ENCODE data around the gene HORMAD2.
"Not testable (repeated sequence)": the region's sequence is repeated elsewhere in the genome, so short reads cannot be mapped to it uniquely, and the experiment has no call there.

Gene HORMAD2

GRCh38 chr22:30080805-30081204 lies 541 bp downstream of the HORMAD2 start:
- no peak overlapping the region for H3K9ac ChIP-seq (ENCODE audit: low read depth, low read length, poor library complexity)
- H3K4me1 ChIP-seq (ENCODE audit: control insufficient read depth in 2 of 2, insufficient read depth in 1 of 2, low read depth in 1 of 2, low read length in 2 of 2): peaks cover 0 to 4% of the 10 kb centered on the region in 2 donors
- no peaks in the 10 kb centered on the region for H3K79me1 ChIP-seq (ENCODE audit: low read depth, low read length)
- H3K14ac ChIP-seq (ENCODE audit: low read length): no peak overlapping the region
- H3K27me3 ChIP-seq (ENCODE audit: control insufficient read depth in 3 of 3, insufficient read depth in 3 of 3, low read depth in 1 of 3, low read length in 3 of 3): peaks cover 0 to 12% (median 0%) of the 10 kb centered on the region in 3 experiments
- no peak overlapping the region for H2BK5ac ChIP-seq (ENCODE audit: low read length)
- no peak overlapping the region for H3K4me2 ChIP-seq (ENCODE audit: insufficient read depth, low read length, poor library complexity, severe bottlenecking)
- no peak overlapping the region for H3K27ac ChIP-seq (replicated peaks; ENCODE audit: low read length)
- no peak overlapping the region for H2BK120ac ChIP-seq (ENCODE audit: low read depth, low read length)
- H2AK5ac ChIP-seq (ENCODE audit: low read depth, low read length): no peak overlapping the region
- no peak overlapping the region for H2BK12ac ChIP-seq (ENCODE audit: low read length)
- H3K4me3 ChIP-seq (ENCODE audit: low read length in 2 of 2): peak overlapping the region in 1 of 2 donors; percentile 22
- H4K91ac ChIP-seq (ENCODE audit: low read depth, low read length, poor library complexity): no peak overlapping the region
- H3K23ac ChIP-seq (ENCODE audit: low read depth, low read length, poor library complexity): no peak overlapping the region
- H3K4ac ChIP-seq (ENCODE audit: low read length): no peak overlapping the region
- H3K36me3 ChIP-seq (replicated peaks in 1 of 2; ENCODE audit: control insufficient read depth in 2 of 2, insufficient read depth in 2 of 2, low read length in 2 of 2): no peaks in the 10 kb centered on the region
- no CpG with 5 or more reads among the region's 9 CpGs for WGBS, 2 donors (ENCODE audit: extremely low coverage in 2 of 2, insufficient read length in 2 of 2, insufficient replicate concordance in 1 of 2)
- H4K8ac ChIP-seq (ENCODE audit: low read depth, low read length): no peak overlapping the region
- peaks cover 0 to 2% of the 10 kb centered on the region in 2 donors for H3K9me3 ChIP-seq (replicated peaks in 1 of 2; ENCODE audit: control insufficient read depth in 2 of 2, insufficient read depth in 1 of 2, low read depth in 1 of 2, low read length in 2 of 2)
- H2AFZ ChIP-seq (ENCODE audit: low read length): peak overlapping the region; percentile 74
- no peak for DNase-seq (ENCODE audit: low spot score)
- no peak overlapping the region for H3K18ac ChIP-seq (ENCODE audit: low read length)
- H2BK15ac ChIP-seq (ENCODE audit: low read length): no peak overlapping the region

GRCh38 chr22:30086496-30086895 lies 6.2 kb downstream of the HORMAD2 start:
- H3K27ac ChIP-seq (replicated peaks; ENCODE audit: low read length): no peak overlapping the region
- H2AK5ac ChIP-seq (ENCODE audit: low read depth, low read length): no peak overlapping the region
- H4K8ac ChIP-seq (ENCODE audit: low read depth, low read length): no peak overlapping the region
- H2BK5ac ChIP-seq (ENCODE audit: low read length): no peak overlapping the region
- no CpG with 5 or more reads among the region's 2 CpGs for WGBS, 2 donors (ENCODE audit: extremely low coverage in 2 of 2, insufficient read length in 2 of 2, insufficient replicate concordance in 1 of 2)
- no peaks in the 10 kb centered on the region for H3K27me3 ChIP-seq (ENCODE audit: control insufficient read depth in 3 of 3, insufficient read depth in 3 of 3, low read depth in 1 of 3, low read length in 3 of 3)
- no peak overlapping the region for H4K91ac ChIP-seq (ENCODE audit: low read depth, low read length, poor library complexity)
- H3K4me2 ChIP-seq (ENCODE audit: insufficient read depth, low read length, poor library complexity, severe bottlenecking): no peak overlapping the region
- no peak overlapping the region for H2AFZ ChIP-seq (ENCODE audit: low read length)
- no peaks in the 10 kb centered on the region for H3K36me3 ChIP-seq (replicated peaks in 1 of 2; ENCODE audit: control insufficient read depth in 2 of 2, insufficient read depth in 2 of 2, low read length in 2 of 2)
- H3K14ac ChIP-seq (ENCODE audit: low read length): no peak overlapping the region
- H3K4me3 ChIP-seq (ENCODE audit: low read length in 2 of 2): no peak overlapping the region
- no peak overlapping the region for H3K18ac ChIP-seq (ENCODE audit: low read length)
- no peak for DNase-seq (ENCODE audit: low spot score)
- no peak overlapping the region for H2BK12ac ChIP-seq (ENCODE audit: low read length)
- H3K9ac ChIP-seq (ENCODE audit: low read depth, low read length, poor library complexity): no peak overlapping the region
- no peak overlapping the region for H2BK15ac ChIP-seq (ENCODE audit: low read length)
- no peak overlapping the region for H3K4ac ChIP-seq (ENCODE audit: low read length)
- no peaks in the 10 kb centered on the region for H3K4me1 ChIP-seq (ENCODE audit: control insufficient read depth in 2 of 2, insufficient read depth in 1 of 2, low read depth in 1 of 2, low read length in 2 of 2)
- no peaks in the 10 kb centered on the region for H3K79me1 ChIP-seq (ENCODE audit: low read depth, low read length)
- H3K9me3 ChIP-seq (replicated peaks in 1 of 2; ENCODE audit: control insufficient read depth in 2 of 2, insufficient read depth in 1 of 2, low read depth in 1 of 2, low read length in 2 of 2): peaks cover 0 to 2% of the 10 kb centered on the region in 2 donors
- H2BK120ac ChIP-seq (ENCODE audit: low read depth, low read length): no peak overlapping the region
- no peak overlapping the region for H3K23ac ChIP-seq (ENCODE audit: low read depth, low read length, poor library complexity)

DNA sequence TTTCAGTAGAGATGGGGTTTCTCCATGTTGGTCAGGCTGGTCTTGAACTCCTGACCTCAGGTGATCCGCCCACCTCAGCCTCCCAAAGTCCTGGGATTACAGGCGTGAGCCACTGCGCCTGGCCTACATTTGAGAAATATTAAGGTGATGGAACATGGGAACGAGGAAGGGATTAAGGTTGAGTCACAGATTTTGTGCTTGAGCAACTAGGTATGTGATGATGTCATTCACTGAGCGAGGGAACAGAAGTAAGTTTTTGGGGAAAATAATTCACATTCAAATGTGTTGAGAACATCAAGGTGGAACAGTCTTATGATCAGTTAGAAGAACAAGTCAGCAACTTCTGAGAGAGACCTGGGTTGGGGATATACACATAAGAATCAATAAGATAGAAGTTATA lies 6.8 kb downstream of the HORMAD2 start:
- not testable (repeated sequence) for H3K4me3 ChIP-seq (ENCODE audit: low read length in 2 of 2); H3K23ac ChIP-seq (ENCODE audit: low read depth, low read length, poor library complexity); H2AK5ac ChIP-seq (ENCODE audit: low read depth, low read length); H3K79me1 ChIP-seq (ENCODE audit: low read depth, low read length); H3K4me2 ChIP-seq (ENCODE audit: insufficient read depth, low read length, poor library complexity, severe bottlenecking); H4K91ac ChIP-seq (ENCODE audit: low read depth, low read length, poor library complexity); H2AFZ ChIP-seq (ENCODE audit: low read length); H3K27me3 ChIP-seq (ENCODE audit: control insufficient read depth in 3 of 3, insufficient read depth in 3 of 3, low read depth in 1 of 3, low read length in 3 of 3); H3K4ac ChIP-seq (ENCODE audit: low read length); H2BK5ac ChIP-seq (ENCODE audit: low read length); H4K8ac ChIP-seq (ENCODE audit: low read depth, low read length); H2BK15ac ChIP-seq (ENCODE audit: low read length); H3K36me3 ChIP-seq (replicated peaks in 1 of 2; ENCODE audit: control insufficient read depth in 2 of 2, insufficient read depth in 2 of 2, low read length in 2 of 2); H3K27ac ChIP-seq (replicated peaks; ENCODE audit: low read length); H3K4me1 ChIP-seq (ENCODE audit: control insufficient read depth in 2 of 2, insufficient read depth in 1 of 2, low read depth in 1 of 2, low read length in 2 of 2); H3K18ac ChIP-seq (ENCODE audit: low read length); H2BK12ac ChIP-seq (ENCODE audit: low read length); H2BK120ac ChIP-seq (ENCODE audit: low read depth, low read length); H3K9me3 ChIP-seq (replicated peaks in 1 of 2; ENCODE audit: control insufficient read depth in 2 of 2, insufficient read depth in 1 of 2, low read depth in 1 of 2, low read length in 2 of 2); DNase-seq (ENCODE audit: low spot score); H3K14ac ChIP-seq (ENCODE audit: low read length); H3K9ac ChIP-seq (ENCODE audit: low read depth, low read length, poor library complexity)
- WGBS, 2 donors (ENCODE audit: extremely low coverage in 2 of 2, insufficient read length in 2 of 2, insufficient replicate concordance in 1 of 2): no CpG with 5 or more reads among the region's 5 CpGs

- Histone ChIP-seq H3K9me3 (replicated peaks in 1 of 2; ENCODE audit: control insufficient read depth in 2 of 2, insufficient read depth in 1 of 2, low read depth in 1 of 2, low read length in 2 of 2) (peaks cover 2% of the 10 kb centered on the region in 2 donors), H2AK5ac (ENCODE audit: low read depth, low read length) (no peak overlapping the region), H3K4me2 (ENCODE audit: insufficient read depth, low read length, poor library complexity, severe bottlenecking) (no peak overlapping the region), H3K36me3 (replicated peaks in 1 of 2; ENCODE audit: control insufficient read depth in 2 of 2, insufficient read depth in 2 of 2, low read length in 2 of 2) (no peaks in the 10 kb centered on the region), H3K9ac (ENCODE audit: low read depth, low read length, poor library complexity) (no peak overlapping the region), H3K18ac (ENCODE audit: low read length) (no peak overlapping the region), H2BK5ac (ENCODE audit: low read length) (no peak overlapping the region), H3K27me3 (ENCODE audit: control insufficient read depth in 3 of 3, insufficient read depth in 3 of 3, low read depth in 1 of 3, low read length in 3 of 3) (no peaks in the 10 kb centered on the region), H2BK12ac (ENCODE audit: low read length) (no peak overlapping the region), H3K4me1 (ENCODE audit: control insufficient read depth in 2 of 2, insufficient read depth in 1 of 2, low read depth in 1 of 2, low read length in 2 of 2) (no peaks in the 10 kb centered on the region), H2AFZ (ENCODE audit: low read length) (no peak overlapping the region), H2BK120ac (ENCODE audit: low read depth, low read length) (no peak overlapping the region), H3K27ac (replicated peaks; ENCODE audit: low read length) (no peak overlapping the region), H3K4me3 (ENCODE audit: low read length in 2 of 2) (no peak overlapping the region), H2BK15ac (ENCODE audit: low read length) (no peak overlapping the region), H4K91ac (ENCODE audit: low read depth, low read length, poor library complexity) (no peak overlapping the region), H3K23ac (ENCODE audit: low read depth, low read length, poor library complexity) (no peak overlapping the region), H3K14ac (ENCODE audit: low read length) (no peak overlapping the region), H3K4ac (ENCODE audit: low read length) (no peak overlapping the region), H4K8ac (ENCODE audit: low read depth, low read length) (no peak overlapping the region), H3K79me1 (ENCODE audit: low read depth, low read length) (no peaks in the 10 kb centered on the region)
- no peak for DNase-seq (ENCODE audit: low spot score)
Observed at GRCh38 chr22:30087611-30088010, 7.3 kb downstream of the HORMAD2 start.
